Aorta (tissue), 5 donors: ENCODE measurements around the gene THSD7A. TPM values are rescaled to one million over a fixed set of nuclear protein-coding genes. Genes with fewer than 3 reads are reported as not detected.
"Not testable (repeated sequence)": the region's sequence is repeated elsewhere in the genome, so short reads cannot be mapped to it uniquely, and the experiment has no call there.

Experiments used
- ATAC-seq: fragments of 200-7000 bp; cut with Tn5 transposase; one replicate; pipeline ENCODE4 v1.9.1; 2022; ENCODE audit warnings: moderate library complexity; ENCODE audit not compliant: low FRiP score
- DNase-seq, 2 donors: peaks; one replicate each; pipeline ENCODE4 v3.0.0-alpha.2; 2020
- H3K27ac ChIP-seq, 2 donors: one replicate each; pipeline ENCODE4 v1.5.1; 2013; ENCODE audit warnings: low read length in 2 of 2, mild to moderate bottlenecking in 2 of 2, moderate library complexity in 2 of 2, control low read depth in 1 of 2, inconsistent platforms in 1 of 2, low read depth in 1 of 2
- H3K27me3 ChIP-seq, 2 donors: one replicate each; pipeline ENCODE4 v1.6.1; 2013; ENCODE audit warnings: control low read depth in 1 of 2, low read length in 1 of 2, mild to moderate bottlenecking in 1 of 2, moderate library complexity in 1 of 2; ENCODE audit not compliant: insufficient read depth in 2 of 2, control insufficient read depth in 1 of 2
- H3K36me3 ChIP-seq, 2 donors: one replicate each; pipeline ENCODE4 v1.6.1; 2013; ENCODE audit warnings: control low read depth in 1 of 2, low read length in 1 of 2, mild to moderate bottlenecking in 1 of 2; ENCODE audit not compliant: insufficient read depth in 2 of 2, control insufficient read depth in 1 of 2
- H3K4me1 ChIP-seq, 2 donors: one replicate each; pipeline ENCODE4 v1.6.1; 2013; ENCODE audit warnings: low read length in 2 of 2, control low read depth in 1 of 2, mild to moderate bottlenecking in 1 of 2, moderate library complexity in 1 of 2; ENCODE audit not compliant: insufficient read depth in 2 of 2, control insufficient read depth in 1 of 2
- H3K4me3 ChIP-seq, 2 donors: one replicate each; pipeline ENCODE4 v1.5.1; 2013; ENCODE audit warnings: low read length in 2 of 2, control low read depth in 1 of 2, mild to moderate bottlenecking in 1 of 2
- H3K9me3 ChIP-seq: one replicate; pipeline ENCODE4 v1.6.1; 2013; ENCODE audit warnings: mild to moderate bottlenecking, low read length; ENCODE audit not compliant: control insufficient read depth
- WGBS, 2 donors: extraction: QIAGEN DNeasy Blood & Tissue Kit; methylation state at CpG; one replicate each; pipeline ENCODE4 v1.1.7; 2013; 5-methylcytosine and 5-hydroxymethylcytosine counted together
- intact Hi-C, 2 donors: fragments of 100-400 bp; cut with DNase I; formaldehyde crosslinking; loops; one replicate each; pipeline versions ENCODE4 v1.14.2 to v1.15.0; 2022
- polyA plus RNA-seq, 2 donors: library from polyadenylated mRNA; stranded (reverse); fragments of 200-250 nt; gene quantifications; one replicate each; pipeline ENCODE4 v1.2.3, GENCODE V29; 2013
- total RNA-seq, 2 donors: library from RNA; stranded (reverse); fragmentation: NEBNext Ultra II Directional; extraction: Animal tissue kit (Norgen Biotek cat#: 25700); gene quantifications; one replicate each; pipeline ENCODE4 v1.2.1, GENCODE V29; 2021
- donor health status: healthy with polysubstance abuse.
- donor health status: Bipolar disorder and iron deficiency.
- donor health status: DM: no; HTN: no; CAD: no.
- donor health status: DM: no; HTN: no; CAD: no.
- donor health status: DM: yes; HTN: yes; CAD: no.

Gene THSD7A
- total and polyA plus RNA-seq, 4 donors = 0.03 to 20.0 (median 12.1) TPM; not detected in 1

DNA sequence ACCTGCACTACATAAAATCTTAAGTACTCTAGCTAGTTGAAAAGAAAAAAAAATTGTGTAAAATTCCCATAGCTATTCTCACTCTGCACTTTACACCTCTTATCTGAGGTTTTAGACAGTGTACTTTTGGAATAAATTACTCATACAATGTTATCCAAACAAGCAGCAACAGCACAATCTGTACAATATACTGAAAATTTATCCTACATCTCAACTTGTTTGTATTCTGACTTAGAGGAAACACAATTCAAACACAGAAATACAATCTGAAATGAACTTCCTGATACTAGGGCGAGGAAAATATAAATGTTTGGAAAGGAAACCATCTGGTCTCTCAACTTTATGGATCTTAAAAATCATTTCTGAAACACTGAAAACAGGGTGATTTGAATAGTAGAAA lies 381.7 kb downstream of the THSD7A start:
- Histone ChIP-seq H3K4me3 (no peak overlapping the region), H3K9me3 (peaks cover 1% of the 10 kb centered on the region), H3K27me3 (no peaks in the 10 kb centered on the region), H3K27ac (no peak overlapping the region), H3K36me3 (no peaks in the 10 kb centered on the region), H3K4me1 (no peaks in the 10 kb centered on the region)
- DNase-seq (no peak), ATAC-seq (no peak)
- 40 to 45% methylated on average over 1 of the region's 1 CpG for WGBS, 2 donors
- intact Hi-C loops = no loop called here

DNA sequence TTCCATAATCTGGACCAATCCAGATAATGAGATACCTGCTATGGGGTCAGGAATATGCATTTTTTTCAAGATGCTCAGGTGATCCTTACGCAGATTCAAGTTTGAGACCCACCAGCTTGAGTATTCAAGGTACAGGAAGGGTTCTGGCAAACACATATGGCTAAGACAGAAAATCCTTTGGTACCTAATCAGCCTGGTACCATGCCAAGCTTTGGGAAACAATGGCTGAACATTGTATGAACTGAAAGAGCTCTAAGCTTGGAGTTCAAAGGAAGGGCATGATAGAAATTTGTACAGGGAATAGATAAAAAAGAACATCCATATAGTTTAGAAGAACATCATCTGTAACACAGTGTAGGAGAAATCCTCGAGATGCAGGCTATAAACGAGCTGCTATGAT lies 382.7 kb downstream of the THSD7A start:
- WGBS, 2 donors = 88 to 96% methylated on average over 3 of the region's 3 CpGs
- DNase-seq (no peak), ATAC-seq (no peak)
- no peak overlapping the region for H3K27ac ChIP-seq
- H3K27me3 ChIP-seq = no peaks in the 10 kb centered on the region
- no peaks in the 10 kb centered on the region for H3K4me1 ChIP-seq
- no peaks in the 10 kb centered on the region for H3K9me3 ChIP-seq
- H3K36me3 ChIP-seq = no peaks in the 10 kb centered on the region
- intact Hi-C loops = no loop called here
- H3K4me3 ChIP-seq = no peak overlapping the region

DNA sequence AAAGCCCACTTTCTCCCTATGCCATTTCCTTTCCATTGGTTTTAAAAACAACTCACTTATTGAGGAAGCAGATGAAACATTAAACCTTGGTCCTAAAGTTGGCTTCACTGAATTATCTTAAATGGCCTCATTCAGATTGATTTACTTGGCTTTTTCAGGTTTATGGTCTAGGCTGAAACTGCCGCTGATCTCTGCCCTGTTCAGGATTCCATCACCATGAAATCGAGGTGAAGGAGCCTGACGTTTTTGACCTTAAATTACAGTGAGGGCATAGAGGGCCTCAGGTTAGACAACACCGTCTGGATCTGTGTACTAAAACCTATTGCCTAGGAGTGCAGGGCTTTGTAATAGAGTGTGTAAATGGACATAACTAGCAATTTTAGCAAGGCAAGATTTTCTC lies 383.7 kb downstream of the THSD7A start:
- Histone ChIP-seq H3K4me3 (no peak overlapping the region), H3K27ac (no peak overlapping the region), H3K27me3 (no peaks in the 10 kb centered on the region), H3K4me1 (no peaks in the 10 kb centered on the region), H3K36me3 (no peaks in the 10 kb centered on the region), H3K9me3 (no peaks in the 10 kb centered on the region)
- intact Hi-C loops = no loop called here
- DNase-seq = no peak
- 82 to 88% methylated on average over 4 of the region's 4 CpGs for WGBS, 2 donors
- ATAC-seq = no peak

- H3K36me3 ChIP-seq = no peaks in the 10 kb centered on the region
Observed at GRCh38 chr7:11447106-11447505, 384.9 kb downstream of the THSD7A start.

GRCh38 chr7:11443934-11444333 lies 388.1 kb downstream of the THSD7A start:
- H3K9me3 ChIP-seq, H3K27me3 ChIP-seq, H3K27ac ChIP-seq, H3K4me1 ChIP-seq, H3K36me3 ChIP-seq, ATAC-seq, DNase-seq, intact Hi-C loops, H3K4me3 ChIP-seq: not testable (repeated sequence)
- WGBS, 2 donors = 92 to 96% methylated on average over 3 to 4 of the region's 4 CpGs

More at GRCh38 chr7:11447106-11447505, 384.9 kb downstream of the THSD7A start:
- H3K4me1 ChIP-seq = no peaks in the 10 kb centered on the region
- no peaks in the 10 kb centered on the region for H3K9me3 ChIP-seq
- DNase-seq (no peak), ATAC-seq (no peak)
- intact Hi-C loops = no loop called here
- no peak overlapping the region for H3K4me3 ChIP-seq
- WGBS, 2 donors = 87 to 90% methylated on average over 4 of the region's 4 CpGs
- H3K27me3 ChIP-seq = no peaks in the 10 kb centered on the region
- no peak overlapping the region for H3K27ac ChIP-seq

DNA sequence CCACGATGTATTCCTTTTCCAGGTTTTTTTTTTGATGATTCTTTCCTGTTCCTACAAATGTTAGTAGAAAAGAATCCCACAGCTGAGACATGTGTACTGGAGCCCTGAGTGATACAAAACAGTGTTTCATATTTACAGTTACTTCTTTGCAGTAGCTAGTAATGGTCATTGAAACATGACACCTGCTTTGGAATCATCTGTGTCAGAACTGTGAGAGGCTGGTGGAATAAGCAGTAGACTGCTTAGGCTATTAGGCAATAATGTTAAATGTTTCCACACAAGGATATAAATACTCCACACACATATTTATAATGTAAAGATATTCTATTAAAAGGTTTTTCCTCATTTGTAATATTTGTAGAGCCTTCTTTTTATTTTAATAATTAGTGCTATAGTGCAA lies 394.0 kb downstream of the THSD7A start:
- Histone ChIP-seq H3K27ac (no peak overlapping the region), H3K27me3 (no peaks in the 10 kb centered on the region)

GRCh38 chr7:11436773-11437524 lies 395.0 kb downstream of the THSD7A start:
- intact Hi-C loops = no loop called here
- DNase-seq (no peak), ATAC-seq (no peak)
- 59 to 66% methylated on average over 2 of the region's 2 CpGs for WGBS, 2 donors
- Histone ChIP-seq H3K4me1 (no peaks in the 10 kb centered on the region), H3K9me3 (no peaks in the 10 kb centered on the region), H3K4me3 (no peak overlapping the region), H3K27me3 (no peaks in the 10 kb centered on the region), H3K36me3 (no peaks in the 10 kb centered on the region), H3K27ac (no peak overlapping the region)

More for the DNA sequence above, 394.0 kb downstream of the THSD7A start:
- Histone ChIP-seq H3K4me1 (no peaks in the 10 kb centered on the region), H3K36me3 (no peaks in the 10 kb centered on the region), H3K4me3 (no peak overlapping the region), H3K9me3 (no peaks in the 10 kb centered on the region)
- DNase-seq = no peak
- ATAC-seq = no peak
- intact Hi-C loops = no loop called here
- WGBS, 2 donors = 83 to 86% methylated on average over 1 of the region's 1 CpG

GRCh38 chr7:11436316-11436715 lies 395.7 kb downstream of the THSD7A start:
- intact Hi-C loops = no loop called here
- Histone ChIP-seq H3K4me3 (no peak overlapping the region), H3K4me1 (no peaks in the 10 kb centered on the region), H3K9me3 (no peaks in the 10 kb centered on the region), H3K27ac (no peak overlapping the region), H3K36me3 (no peaks in the 10 kb centered on the region), H3K27me3 (no peaks in the 10 kb centered on the region)
- WGBS, 2 donors = 32 to 37% methylated on average over 1 of the region's 1 CpG
- ATAC-seq (no peak), DNase-seq (no peak)

GRCh38 chr7:11434366-11434765 lies 397.6 kb downstream of the THSD7A start:
- intact Hi-C loops = no loop called here
- no peak overlapping the region for H3K4me3 ChIP-seq
- H3K36me3 ChIP-seq = no peaks in the 10 kb centered on the region

More at GRCh38 chr7:11434366-11434765, 397.6 kb downstream of the THSD7A start:
- no peak for ATAC-seq
- H3K9me3 ChIP-seq = no peaks in the 10 kb centered on the region
- no peak for DNase-seq
- H3K27ac ChIP-seq = no peak overlapping the region
- no peaks in the 10 kb centered on the region for H3K4me1 ChIP-seq
- no peaks in the 10 kb centered on the region for H3K27me3 ChIP-seq
